ENCODE measurements around the gene ADAMTS17. TPM values are rescaled to one million over a fixed set of nuclear protein-coding genes. Genes with fewer than 3 reads are reported as not detected.

ADAMTS17 gene
- total and polyA plus RNA-seq, 9 donors, result 3.1 to 8.2 (median 5.2) TPM

GRCh38 chr15:100278596-100279380 lies 63.0 kb downstream of the ADAMTS17 start:
- WGBS (ENCODE audit: insufficient coverage), result 80% methylated on average over 12 of the region's 14 CpGs
- Histone ChIP-seq H3K36me3 (ENCODE audit: control insufficient read depth, insufficient read depth, low read length) (no peaks in the 10 kb centered on the region), H3K4me3 (ENCODE audit: low read length) (no peak overlapping the region), H3K27ac (ENCODE audit: low read length) (no peak overlapping the region), H3K9me3 (replicated peaks; ENCODE audit: control insufficient read depth, low read depth, low read length) (no peaks in the 10 kb centered on the region), H3K27me3 (ENCODE audit: control insufficient read depth, insufficient read depth, low read length) (peaks cover 5% of the 10 kb centered on the region), H3K4me1 (ENCODE audit: control insufficient read depth, insufficient read depth, low read length) (peaks cover 15% of the 10 kb centered on the region)
- no peak for DNase-seq

GRCh38 chr15:100277087-100277855 lies 64.5 kb downstream of the ADAMTS17 start:
- WGBS (ENCODE audit: insufficient coverage), result 44% methylated on average over 8 of the region's 17 CpGs
- no peak overlapping the region for H3K4me3 ChIP-seq (ENCODE audit: low read length)
- no peak for DNase-seq
- H3K4me1 ChIP-seq (ENCODE audit: control insufficient read depth, insufficient read depth, low read length), result peaks cover 15% of the 10 kb centered on the region
- H3K27ac ChIP-seq (ENCODE audit: low read length), result no peak overlapping the region
- no peaks in the 10 kb centered on the region for H3K36me3 ChIP-seq (ENCODE audit: control insufficient read depth, insufficient read depth, low read length)
- H3K27me3 ChIP-seq (ENCODE audit: control insufficient read depth, insufficient read depth, low read length), result peaks cover 5% of the 10 kb centered on the region
- peaks cover 5% of the 10 kb centered on the region for H3K9me3 ChIP-seq (replicated peaks; ENCODE audit: control insufficient read depth, low read depth, low read length)

- Histone ChIP-seq H3K4me1 (ENCODE audit: control insufficient read depth, insufficient read depth, low read length) (peaks cover 15% of the 10 kb centered on the region), H3K9me3 (replicated peaks; ENCODE audit: control insufficient read depth, low read depth, low read length) (peaks cover 5% of the 10 kb centered on the region), H3K4me3 (ENCODE audit: low read length) (no peak overlapping the region), H3K36me3 (ENCODE audit: control insufficient read depth, insufficient read depth, low read length) (no peaks in the 10 kb centered on the region), H3K27me3 (ENCODE audit: control insufficient read depth, insufficient read depth, low read length) (peaks cover 5% of the 10 kb centered on the region), H3K27ac (ENCODE audit: low read length) (no peak overlapping the region)
- peak; percentile 62 for DNase-seq
- WGBS (ENCODE audit: insufficient coverage), result no CpG with 5 or more reads among the region's 8 CpGs
Observed at GRCh38 chr15:100276506-100276905, 65.3 kb downstream of the ADAMTS17 start.

GRCh38 chr15:100275641-100276040 lies 66.1 kb downstream of the ADAMTS17 start:
- Histone ChIP-seq H3K36me3 (ENCODE audit: control insufficient read depth, insufficient read depth, low read length) (no peaks in the 10 kb centered on the region), H3K27ac (ENCODE audit: low read length) (no peak overlapping the region), H3K4me3 (ENCODE audit: low read length) (no peak overlapping the region), H3K9me3 (replicated peaks; ENCODE audit: control insufficient read depth, low read depth, low read length) (peaks cover 5% of the 10 kb centered on the region), H3K4me1 (ENCODE audit: control insufficient read depth, insufficient read depth, low read length) (peaks cover 15% of the 10 kb centered on the region), H3K27me3 (ENCODE audit: control insufficient read depth, insufficient read depth, low read length) (peaks cover 5% of the 10 kb centered on the region)
- WGBS (ENCODE audit: insufficient coverage), result 73% methylated on average over 3 of the region's 6 CpGs
- no peak for DNase-seq

GRCh38 chr15:100269831-100270230 lies 71.9 kb downstream of the ADAMTS17 start:
- DNase-seq, result peak; percentile 53
- H3K27ac ChIP-seq (ENCODE audit: low read length), result no peak overlapping the region

GRCh38 chr15:100266166-100266565 lies 75.6 kb downstream of the ADAMTS17 start:
- Histone ChIP-seq H3K36me3 (ENCODE audit: control insufficient read depth, insufficient read depth, low read length) (peaks cover 2% of the 10 kb centered on the region), H3K27ac (ENCODE audit: low read length) (no peak overlapping the region), H3K9me3 (replicated peaks; ENCODE audit: control insufficient read depth, low read depth, low read length) (no peaks in the 10 kb centered on the region), H3K4me3 (ENCODE audit: low read length) (no peak overlapping the region), H3K4me1 (ENCODE audit: control insufficient read depth, insufficient read depth, low read length) (peaks cover 13% of the 10 kb centered on the region), H3K27me3 (ENCODE audit: control insufficient read depth, insufficient read depth, low read length) (peaks cover 3% of the 10 kb centered on the region)
- DNase-seq, result peak; percentile 46
- 43% methylated on average over 9 of the region's 10 CpGs for WGBS (ENCODE audit: insufficient coverage)

More at GRCh38 chr15:100269831-100270230, 71.9 kb downstream of the ADAMTS17 start:
- no peaks in the 10 kb centered on the region for H3K36me3 ChIP-seq (ENCODE audit: control insufficient read depth, insufficient read depth, low read length)
- WGBS (ENCODE audit: insufficient coverage), result 51% methylated on average over 3 of the region's 3 CpGs
- H3K4me1 ChIP-seq (ENCODE audit: control insufficient read depth, insufficient read depth, low read length), result peaks cover 13% of the 10 kb centered on the region
- peaks cover 5% of the 10 kb centered on the region for H3K9me3 ChIP-seq (replicated peaks; ENCODE audit: control insufficient read depth, low read depth, low read length)
- peaks cover 3% of the 10 kb centered on the region for H3K27me3 ChIP-seq (ENCODE audit: control insufficient read depth, insufficient read depth, low read length)
- no peak overlapping the region for H3K4me3 ChIP-seq (ENCODE audit: low read length)

- WGBS (ENCODE audit: insufficient coverage), result 63% methylated on average over 1 of the region's 2 CpGs
- no peak for DNase-seq
- H3K4me3 ChIP-seq (ENCODE audit: low read length), result no peak overlapping the region
Observed at GRCh38 chr15:100265641-100266035, 76.1 kb downstream of the ADAMTS17 start.

GRCh38 chr15:100264994-100265640 lies 76.7 kb downstream of the ADAMTS17 start:
- no peak overlapping the region for H3K4me3 ChIP-seq (ENCODE audit: low read length)
- DNase-seq, result peak; percentile 81
- H3K27ac ChIP-seq (ENCODE audit: low read length), result no peak overlapping the region
- 39% methylated on average over 14 of the region's 21 CpGs for WGBS (ENCODE audit: insufficient coverage)
- H3K36me3 ChIP-seq (ENCODE audit: control insufficient read depth, insufficient read depth, low read length), result peaks cover 3% of the 10 kb centered on the region
- peaks cover 13% of the 10 kb centered on the region for H3K4me1 ChIP-seq (ENCODE audit: control insufficient read depth, insufficient read depth, low read length)
- H3K27me3 ChIP-seq (ENCODE audit: control insufficient read depth, insufficient read depth, low read length), result peaks cover 3% of the 10 kb centered on the region
- no peaks in the 10 kb centered on the region for H3K9me3 ChIP-seq (replicated peaks; ENCODE audit: control insufficient read depth, low read depth, low read length)

More at GRCh38 chr15:100265641-100266035, 76.1 kb downstream of the ADAMTS17 start:
- Histone ChIP-seq H3K27me3 (ENCODE audit: control insufficient read depth, insufficient read depth, low read length) (peaks cover 3% of the 10 kb centered on the region), H3K27ac (ENCODE audit: low read length) (no peak overlapping the region), H3K9me3 (replicated peaks; ENCODE audit: control insufficient read depth, low read depth, low read length) (no peaks in the 10 kb centered on the region), H3K36me3 (ENCODE audit: control insufficient read depth, insufficient read depth, low read length) (peaks cover 3% of the 10 kb centered on the region), H3K4me1 (ENCODE audit: control insufficient read depth, insufficient read depth, low read length) (peaks cover 13% of the 10 kb centered on the region)

GRCh38 chr15:100263721-100264455 lies 77.9 kb downstream of the ADAMTS17 start:
- H3K27ac ChIP-seq (ENCODE audit: low read length), result no peak overlapping the region
- no peak for DNase-seq
- peaks cover 3% of the 10 kb centered on the region for H3K27me3 ChIP-seq (ENCODE audit: control insufficient read depth, insufficient read depth, low read length)
- no peak overlapping the region for H3K4me3 ChIP-seq (ENCODE audit: low read length)
- peaks cover 13% of the 10 kb centered on the region for H3K4me1 ChIP-seq (ENCODE audit: control insufficient read depth, insufficient read depth, low read length)
- H3K9me3 ChIP-seq (replicated peaks; ENCODE audit: control insufficient read depth, low read depth, low read length), result no peaks in the 10 kb centered on the region
- WGBS (ENCODE audit: insufficient coverage), result 85% methylated on average over 10 of the region's 14 CpGs
- peaks cover 3% of the 10 kb centered on the region for H3K36me3 ChIP-seq (ENCODE audit: control insufficient read depth, insufficient read depth, low read length)
